Measurements from ENCODE around the gene TACC2. TPM values are rescaled to one million over a fixed set of nuclear protein-coding genes. Genes with fewer than 3 reads are reported as not detected.

TACC2 gene
- total and polyA plus RNA-seq, 2 experiments from 2014 or later: 30.8 to 35.9 TPM

- H3K27me3 Mint-ChIP-seq (ENCODE audit: insufficient read depth, low read depth, poor library complexity): peaks cover 10% of the 10 kb centered on the region
- peaks cover 3% of the 10 kb centered on the region; the same call in 2 of the 3 replicates for H3K4me1 Mint-ChIP-seq
- Histone ChIP-seq H3K4me2 (no peak overlapping the region), H2AFZ (no peak overlapping the region), H3K79me2 (replicated peaks; ENCODE audit: insufficient read depth) (peaks cover 7% of the 10 kb centered on the region), H3F3A (replicated peaks; ENCODE audit: low read depth) (no peaks in the 10 kb centered on the region), H3K36me3 (ENCODE audit: insufficient read depth) (no peaks in the 10 kb centered on the region), H3K27me3 (ENCODE audit: insufficient read depth) (no peaks in the 10 kb centered on the region), H3K4me1 (ENCODE audit: insufficient read depth) (no peaks in the 10 kb centered on the region), H4K20me1 (replicated peaks; ENCODE audit: insufficient read depth) (no peaks in the 10 kb centered on the region), H3K9me2 (ENCODE audit: insufficient read depth) (no peaks in the 10 kb centered on the region), H3K27ac (ENCODE audit: low read depth) (no peak overlapping the region), H3K4me3 (no peak overlapping the region)
- H3K27ac Mint-ChIP-seq: no peak overlapping the region
- no peak for ATAC-seq
- peaks cover 51% of the 10 kb centered on the region for H3K36me3 Mint-ChIP-seq (ENCODE audit: low read depth)
- H3K9me3 Mint-ChIP-seq: no peaks in the 10 kb centered on the region
- DNase-seq (ENCODE audit: low spot score): no peak
- TF ChIP-seq CTCF (conservative IDR thresholded peaks at IDR 0.05; ENCODE audit: low read depth in 2 of 2) (no peak), ZNF114 (CRISPR knock-in tag; IDR thresholded peaks at IDR 0.05) (no peak), EZH2 (IDR thresholded peaks at IDR 0.05; ENCODE audit: low read depth, unreplicated experiment) (no peak), POLR2AphosphoS5 (IDR thresholded peaks at IDR 0.05; ENCODE audit: low read depth) (no peak), JUNB (IDR thresholded peaks at IDR 0.05; ENCODE audit: unreplicated experiment) (no peak), CREB1 (CRISPR knock-in tag; IDR thresholded peaks at IDR 0.05; ENCODE audit: low read depth) (no peak), STAT1 (IDR thresholded peaks at IDR 0.05; ENCODE audit: unreplicated experiment) (no peak), EZH2phosphoT487 (IDR thresholded peaks at IDR 0.05; ENCODE audit: unreplicated experiment) (no peak), ZNF331 (CRISPR knock-in tag; IDR thresholded peaks at IDR 0.05; ENCODE audit: low read depth) (no peak), ZNF462 (CRISPR knock-in tag; IDR thresholded peaks at IDR 0.05) (no peak), ETS1 (IDR thresholded peaks at IDR 0.05) (no peak), REST (IDR thresholded peaks at IDR 0.05; ENCODE audit: unreplicated experiment) (no peak)
- H3K4me3 Mint-ChIP-seq: no peak overlapping the region
Measured at GRCh38 chr10:122201401-122201800, 212.4 kb downstream of the TACC2 start.
